B cell (primary cell): ENCODE measurements around the gene NPY4R. TPM values are rescaled to one million over a fixed set of nuclear protein-coding genes. Genes with fewer than 3 reads are reported as not detected.
"Not testable (repeated sequence)": the region's sequence is repeated elsewhere in the genome, so short reads cannot be mapped to it uniquely, and the experiment has no call there.

ENCODE experiments used
- ATAC-seq: fragments of 200-7000 bp; cut with Tn5 transposase; one replicate; pipeline ENCODE4 v1.10.0; 2021; ENCODE audit warnings: low read depth, mild to moderate bottlenecking, moderate number of reproducible peaks, moderate library complexity
- CTCF ChIA-PET: fragments of 350-600 bp; sonication (Branson Sonifier 250); formaldehyde crosslinking; loops from one replicate; lab custom pipeline; 2021; ENCODE audit warnings: antibody characterized with exemption, inconsistent platforms; lab: Charles Lee
- POLR2A ChIA-PET: fragments of 350-600 bp; sonication (Branson Sonifier 250); formaldehyde crosslinking; loops from one replicate; lab custom pipeline; 2021; ENCODE audit warnings: antibody characterized with exemption; lab: Charles Lee
- DNase-seq: peaks from one replicate; pipeline ENCODE4 v3.0.0; 2013
- H2AFZ ChIP-seq: 2 replicates; pipeline ENCODE4 v1.6.1; 2012; ENCODE audit warnings: mild to moderate bottlenecking, low read depth, low read length; ENCODE audit not compliant: insufficient read depth, poor library complexity, severe bottlenecking
- H3K27ac ChIP-seq, 2 donors: 1 replicate in 1 of 2; 2 replicates in 1 of 2; pipeline ENCODE4 v1.5.1; 2012 to 2013; ENCODE audit warnings: low read length in 2 of 2, mild to moderate bottlenecking in 2 of 2, moderate library complexity in 1 of 2
- H3K27me3 ChIP-seq, 4 experiments: fragments of 200-600 bp in 1 of 4; sonication (generic) in 1 of 4; replicated peaks in 1 of 4; 1 replicate in 2 of 4; 2 replicates in 2 of 4; pipeline versions ENCODE4 v1.6.1 to v1.7.0; 2013 to 2016; ENCODE audit warnings: low read length in 3 of 4, mild to moderate bottlenecking in 2 of 4, mixed read lengths in 1 of 4, moderate library complexity in 1 of 4; ENCODE audit not compliant: insufficient read depth in 4 of 4, control insufficient read depth in 3 of 4; ENCODE audit errors: control extremely low read depth in 1 of 4
- H3K36me3 ChIP-seq, 2 experiments: replicated peaks in 1 of 2; 1 replicate in 1 of 2; 2 replicates in 1 of 2; pipeline versions ENCODE4 v1.6.1 to v1.7.1; 2013; ENCODE audit warnings: low read length in 1 of 2; ENCODE audit not compliant: insufficient read depth in 2 of 2, control insufficient read depth in 1 of 2; ENCODE audit errors: control extremely low read depth in 1 of 2, extremely low read depth in 1 of 2
- H3K4me1 ChIP-seq, 2 donors: fragments of 200-600 bp in 1 of 2; sonication (generic) in 1 of 2; 1 replicate in 1 of 2; 2 replicates in 1 of 2; pipeline versions ENCODE4 v1.5.1 to v1.6.1; 2013 to 2017; ENCODE audit warnings: low read length in 2 of 2; ENCODE audit not compliant: control insufficient read depth in 2 of 2, insufficient read depth in 2 of 2
- H3K4me2 ChIP-seq: replicated peaks from 2 replicates; pipeline ENCODE3; 2012; ENCODE audit warnings: mild to moderate bottlenecking, low read depth, low read length; ENCODE audit not compliant: poor library complexity, severe bottlenecking
- H3K4me3 ChIP-seq, 5 experiments: fragments of 200-600 bp in 1 of 5; sonication (generic) in 1 of 5; 1 replicate in 3 of 5; 2 replicates in 2 of 5; pipeline versions ENCODE4 v1.5.1 to v1.7.0; 2011 to 2016; ENCODE audit warnings: low read length in 4 of 5, mild to moderate bottlenecking in 4 of 5, low read depth in 2 of 5, control low read depth in 1 of 5, moderate library complexity in 1 of 5; ENCODE audit not compliant: insufficient read depth in 1 of 5; ENCODE audit errors: control extremely low read depth in 1 of 5, extremely low read depth in 1 of 5
- H3K79me2 ChIP-seq: fragments of 200-600 bp; sonication (generic); one replicate; pipeline ENCODE4 v1.6.0; 2016; ENCODE audit warnings: low read length; ENCODE audit not compliant: control insufficient read depth, insufficient read depth
- H3K9ac ChIP-seq: fragments of 200-600 bp; sonication (generic); 2 replicates; pipeline ENCODE4 v1.6.1; 2017; ENCODE audit warnings: mild to moderate bottlenecking, low read length, moderate library complexity
- H3K9me3 ChIP-seq, 3 donors: one replicate each; pipeline versions ENCODE4 v1.6.1 to v1.7.1; 2013; ENCODE audit warnings: low read length in 2 of 3; ENCODE audit not compliant: control insufficient read depth in 2 of 3, insufficient read depth in 1 of 3; ENCODE audit errors: control extremely low read depth in 1 of 3
- H4K20me1 ChIP-seq: 2 replicates; pipeline ENCODE4 v1.6.0; 2012; ENCODE audit warnings: mild to moderate bottlenecking, low read length; ENCODE audit not compliant: insufficient read depth, control insufficient read depth, poor library complexity, severe bottlenecking
- H3K27ac Mint-ChIP-seq: one replicate; pipeline ENCODE4 v1.8.0; 2021; ENCODE audit warnings: mixed read lengths
- H3K27me3 Mint-ChIP-seq: one replicate; pipeline ENCODE4 v1.8.0; 2021; ENCODE audit warnings: mixed read lengths
- H3K4me1 Mint-ChIP-seq: one replicate; pipeline ENCODE4 v1.8.0; 2021; ENCODE audit warnings: mixed read lengths
- H3K4me3 Mint-ChIP-seq: one replicate; pipeline ENCODE4 v1.8.0; 2021; ENCODE audit warnings: mixed read lengths
- H3K9me3 Mint-ChIP-seq: one replicate; pipeline ENCODE4 v1.8.0; 2022; ENCODE audit warnings: mixed read lengths; ENCODE audit not compliant: insufficient read depth
- WGBS: methylation state at CpG from one replicate; pipeline ENCODE4 v1.1.5; 2013; ENCODE audit warnings: missing lambda C conversion rate; ENCODE audit not compliant: insufficient coverage; 5-methylcytosine and 5-hydroxymethylcytosine counted together
- intact Hi-C: fragments of 100-400 bp; cut with micrococcal nuclease; formaldehyde crosslinking; loops from one replicate; pipeline ENCODE4 v1.10.0; 2022
- polyA plus RNA-seq: library from polyadenylated mRNA; depleted of rRNA; stranded (reverse); fragments of >200 nt; gene quantifications from 2 replicates; pipeline ENCODE4 v1.2.3, GENCODE V29; 2012
- total RNA-seq, 2 donors: library from RNA; stranded (reverse); fragments of 120-200 nt in 1 of 2; gene quantifications; 1 replicate in 1 of 2; 2 replicates in 1 of 2; pipeline versions ENCODE4 v1.2.3 to v1.2.4, GENCODE V29; 2013 to 2022

NPY4R gene
- total and polyA plus RNA-seq, 2 donors (not counting 1 experiment from before 2014, with no cell fraction given), result not detected

DNA sequence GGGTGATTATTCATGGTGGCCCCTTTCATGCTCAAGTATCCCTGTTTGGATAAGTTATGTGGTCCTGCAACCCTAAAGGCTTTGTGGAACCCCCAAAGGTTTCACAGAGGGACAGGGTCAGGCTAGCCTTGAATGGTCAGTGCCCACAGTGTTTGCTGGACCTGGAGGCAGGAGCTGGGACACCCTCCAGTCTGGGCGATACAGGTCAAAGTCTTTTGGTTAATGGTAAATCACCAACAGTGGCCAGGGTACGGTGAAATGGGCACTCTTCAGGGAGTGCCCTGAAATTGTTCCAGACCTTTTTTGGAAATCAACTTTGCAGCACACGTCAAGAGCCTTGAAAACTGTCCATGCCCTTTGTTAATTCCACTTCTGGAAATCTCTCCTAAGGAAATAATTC, 8.7 kb downstream of the NPY4R start:
- no CpG with 5 or more reads among the region's 3 CpGs for WGBS

DNA sequence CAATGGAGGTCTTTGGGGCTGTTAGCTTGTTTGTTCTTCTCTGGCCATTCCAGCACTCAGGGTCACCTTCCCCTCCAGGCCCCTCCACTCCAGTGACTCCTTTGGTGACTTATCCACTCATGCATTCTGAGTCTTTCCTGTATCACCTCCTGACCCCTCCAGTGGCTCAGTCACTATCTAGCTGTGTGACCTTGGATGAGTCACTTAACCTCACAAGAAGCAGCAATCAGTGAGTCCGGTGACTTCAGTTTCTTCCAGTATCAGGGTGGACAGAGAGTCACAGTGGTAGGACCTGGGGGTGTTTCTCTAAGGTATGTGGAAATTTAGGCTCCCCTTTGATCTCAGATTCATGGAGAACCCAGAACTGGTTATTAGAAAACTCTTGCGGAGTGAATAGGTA, 9.8 kb downstream of the NPY4R start:
- H3K79me2 ChIP-seq, H3K27me3 Mint-ChIP-seq, H3K9me3 ChIP-seq, H3K27me3 ChIP-seq, ATAC-seq, H3K27ac Mint-ChIP-seq, H3K36me3 ChIP-seq, H3K4me1 ChIP-seq, DNase-seq, intact Hi-C loops, H3K9ac ChIP-seq, CTCF ChIA-PET, H3K4me1 Mint-ChIP-seq, H2AFZ ChIP-seq, H3K4me2 ChIP-seq, H3K27ac ChIP-seq, H3K4me3 Mint-ChIP-seq, POLR2A ChIA-PET, H4K20me1 ChIP-seq, H3K4me3 ChIP-seq, H3K9me3 Mint-ChIP-seq: not testable (repeated sequence)
- no CpG with 5 or more reads among the region's 2 CpGs for WGBS

More for the DNA sequence above, 8.7 kb downstream of the NPY4R start:
- H3K4me1 ChIP-seq, H3K9me3 ChIP-seq, ATAC-seq, H3K36me3 ChIP-seq, H3K27ac Mint-ChIP-seq, H3K4me1 Mint-ChIP-seq, H3K9ac ChIP-seq, H3K4me3 Mint-ChIP-seq, H3K27me3 Mint-ChIP-seq, H3K4me2 ChIP-seq, DNase-seq, H3K4me3 ChIP-seq, intact Hi-C loops, H3K9me3 Mint-ChIP-seq, H4K20me1 ChIP-seq, POLR2A ChIA-PET, H3K27ac ChIP-seq, CTCF ChIA-PET, H3K79me2 ChIP-seq, H3K27me3 ChIP-seq, H2AFZ ChIP-seq: not testable (repeated sequence)

DNA sequence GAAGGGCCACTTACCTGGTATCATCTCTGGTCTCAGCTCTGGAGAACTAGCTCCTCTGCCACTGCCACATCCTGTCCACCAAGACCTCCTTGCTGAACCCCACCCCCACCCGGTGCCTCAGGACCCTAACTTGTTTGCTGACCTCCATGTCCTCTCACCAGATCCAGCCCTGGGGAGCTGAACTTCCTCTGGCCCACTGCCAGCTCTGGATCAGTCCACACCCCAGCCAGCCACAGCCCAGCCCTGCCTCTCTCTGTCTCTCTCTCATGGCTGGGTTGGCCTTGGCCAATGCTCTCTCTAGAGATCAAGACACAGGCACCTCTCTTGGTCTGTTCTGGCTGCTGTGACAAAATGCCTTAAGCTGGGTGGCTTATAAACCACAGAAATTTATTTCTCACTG, 14.4 kb downstream of the NPY4R start:
- H3K36me3 ChIP-seq, H2AFZ ChIP-seq, H3K27me3 Mint-ChIP-seq, H3K4me3 Mint-ChIP-seq, H3K4me3 ChIP-seq, H3K79me2 ChIP-seq, H3K9ac ChIP-seq, H3K4me1 Mint-ChIP-seq, ATAC-seq, H3K9me3 Mint-ChIP-seq, H4K20me1 ChIP-seq, H3K27ac ChIP-seq, CTCF ChIA-PET, DNase-seq, H3K4me1 ChIP-seq, H3K4me2 ChIP-seq, H3K27ac Mint-ChIP-seq, intact Hi-C loops, H3K27me3 ChIP-seq, POLR2A ChIA-PET, H3K9me3 ChIP-seq: not testable (repeated sequence)
- WGBS, result no CpG with 5 or more reads among the region's 1 CpG

DNA sequence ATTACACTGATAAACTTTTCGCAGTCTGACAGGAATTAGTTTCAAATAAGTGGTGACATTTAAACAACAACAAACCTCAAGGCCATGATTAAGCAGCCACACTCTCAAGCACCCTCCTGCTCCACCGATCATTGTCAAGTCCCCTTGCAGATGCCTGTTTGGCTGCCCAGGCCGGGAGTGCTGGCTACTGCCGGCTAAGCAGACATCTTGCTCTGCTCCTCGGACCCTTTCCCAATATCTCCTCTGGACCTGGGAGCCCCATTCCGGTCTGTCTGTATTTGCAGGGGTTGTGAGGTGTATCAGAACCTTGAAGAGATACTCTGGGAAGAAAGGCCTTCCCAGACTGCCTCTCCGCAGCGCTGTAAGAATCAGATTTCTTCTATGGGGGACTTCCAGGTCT, 14.9 kb downstream of the NPY4R start:
- H3K79me2 ChIP-seq, H3K36me3 ChIP-seq, H3K9me3 ChIP-seq, H3K27me3 Mint-ChIP-seq, H3K4me3 Mint-ChIP-seq, H3K4me1 ChIP-seq, H3K4me3 ChIP-seq, H2AFZ ChIP-seq, CTCF ChIA-PET, H3K27me3 ChIP-seq, intact Hi-C loops, H3K4me1 Mint-ChIP-seq, ATAC-seq, H3K27ac Mint-ChIP-seq, H3K27ac ChIP-seq, H3K9ac ChIP-seq, H4K20me1 ChIP-seq, H3K4me2 ChIP-seq, POLR2A ChIA-PET, DNase-seq, H3K9me3 Mint-ChIP-seq: not testable (repeated sequence)
- no CpG with 5 or more reads among the region's 8 CpGs for WGBS
